Ovary (tissue), 3 donors: Measurements from ENCODE around the gene MPPED2.

Experiments used
- EP300 ChIP-seq: sonication (generic); formaldehyde crosslinking; IDR thresholded peaks from one replicate; pipeline ENCODE4 v1.6.1; 2017; ENCODE audit warnings: antibody characterized with exemption
- POLR2A ChIP-seq: fragments of 450-650 bp; IDR thresholded peaks from one replicate; pipeline ENCODE4 v1.6.1; 2017; ENCODE audit warnings: antibody characterized with exemption, mild to moderate bottlenecking, moderate library complexity
- TF ChIP-seq, protein P1 (sequence below), 3 donors: fragments of 450-650 bp in 2 of 3; fragments of 200-600 bp in 1 of 3; IDR thresholded peaks; one replicate each; pipeline versions ENCODE4 v1.5.1 to v1.8.0; 2016 to 2022; ENCODE audit warnings: antibody characterized with exemption in 3 of 3, mild to moderate bottlenecking in 1 of 3
- donor health status: DM: no; HTN: no; CAD: no.

DNA sequence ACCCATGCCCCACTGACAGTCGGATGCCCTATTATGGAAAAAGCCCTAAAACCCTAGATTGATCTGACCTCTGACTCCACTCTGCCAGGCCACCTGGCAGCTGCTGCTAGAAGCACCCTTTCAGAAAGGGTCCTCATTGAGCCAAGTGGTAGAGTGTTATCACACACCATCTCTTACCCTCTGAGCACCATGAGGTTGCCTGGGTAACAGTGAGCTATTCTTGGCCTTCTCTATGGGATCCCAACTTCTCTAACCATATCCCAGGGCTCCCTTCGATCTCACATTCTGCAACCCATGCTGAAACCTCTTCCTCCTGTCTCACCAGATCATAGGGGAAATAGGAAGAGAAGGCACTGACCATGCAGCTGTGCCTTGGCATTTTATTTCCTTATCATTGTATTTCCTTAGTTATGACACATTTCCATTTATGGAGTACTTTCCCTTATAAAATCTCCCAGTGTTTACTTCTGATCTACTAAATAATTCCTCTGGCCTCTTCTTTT lies 52.7 kb downstream of the MPPED2 start:
- TF ChIP-seq, protein P1, sequence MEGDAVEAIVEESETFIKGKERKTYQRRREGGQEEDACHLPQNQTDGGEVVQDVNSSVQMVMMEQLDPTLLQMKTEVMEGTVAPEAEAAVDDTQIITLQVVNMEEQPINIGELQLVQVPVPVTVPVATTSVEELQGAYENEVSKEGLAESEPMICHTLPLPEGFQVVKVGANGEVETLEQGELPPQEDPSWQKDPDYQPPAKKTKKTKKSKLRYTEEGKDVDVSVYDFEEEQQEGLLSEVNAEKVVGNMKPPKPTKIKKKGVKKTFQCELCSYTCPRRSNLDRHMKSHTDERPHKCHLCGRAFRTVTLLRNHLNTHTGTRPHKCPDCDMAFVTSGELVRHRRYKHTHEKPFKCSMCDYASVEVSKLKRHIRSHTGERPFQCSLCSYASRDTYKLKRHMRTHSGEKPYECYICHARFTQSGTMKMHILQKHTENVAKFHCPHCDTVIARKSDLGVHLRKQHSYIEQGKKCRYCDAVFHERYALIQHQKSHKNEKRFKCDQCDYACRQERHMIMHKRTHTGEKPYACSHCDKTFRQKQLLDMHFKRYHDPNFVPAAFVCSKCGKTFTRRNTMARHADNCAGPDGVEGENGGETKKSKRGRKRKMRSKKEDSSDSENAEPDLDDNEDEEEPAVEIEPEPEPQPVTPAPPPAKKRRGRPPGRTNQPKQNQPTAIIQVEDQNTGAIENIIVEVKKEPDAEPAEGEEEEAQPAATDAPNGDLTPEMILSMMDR (IDR thresholded peaks at IDR 0.05) = no peak
- TF ChIP-seq POLR2A (no peak), EP300 (no peak)
